ENCODE measurements around the gene CD48.

Gene CD48

GRCh38 chr1:160671603-160672517 is 39.8 kb downstream of the CD48 start:
- 0 out of 2 replicates have a peak, but pooled peaks cover 4% of the 10 kb centered on the region for H3K36me3 ChIP-seq (ENCODE audit: control insufficient read depth, low read length)
- peaks cover 8% of the 10 kb centered on the region; the same call in 1 of the 2 replicates for H3F3A ChIP-seq (ENCODE audit: control insufficient read depth, insufficient read depth)
- peaks cover 51% of the 10 kb centered on the region for H3K4me1 ChIP-seq (ENCODE audit: control insufficient read depth, low read length)
- H3K9me2 ChIP-seq (replicated peaks; ENCODE audit: control insufficient read depth, low read length): no peaks in the 10 kb centered on the region
- H3K9me3 ChIP-seq (ENCODE audit: control insufficient read depth, insufficient read depth, low read length): peaks cover 8% of the 10 kb centered on the region; the same call in 1 of the 2 replicates
- H3K27me3 ChIP-seq (ENCODE audit: control insufficient read depth, low read length): no peaks in the 10 kb centered on the region; the same call in 1 of the 2 replicates
- no peaks in the 10 kb centered on the region for H4K20me1 ChIP-seq (ENCODE audit: control insufficient read depth, insufficient read depth, low read depth, low read length)
- no peak overlapping the region for H3K27ac ChIP-seq (ENCODE audit: low read depth, low read length)
- peak overlapping the region; percentile 54 for H3K4me3 ChIP-seq (ENCODE audit: low read length)
- H3K4me2 ChIP-seq (ENCODE audit: low read length): peak overlapping the region; percentile 71
- H3K79me2 ChIP-seq (ENCODE audit: control insufficient read depth, low read length): no peaks in the 10 kb centered on the region
- no peak for TF ChIP-seq CTCF (IDR thresholded peaks at IDR 0.05; ENCODE audit: low read depth, low read length, poor library complexity, severe bottlenecking)
- TF ChIP-seq EZH2phosphoT487 (IDR thresholded peaks at IDR 0.05; ENCODE audit: borderline replicate concordance, low read length): no peak

- H3K4me1 ChIP-seq (ENCODE audit: control insufficient read depth, low read length): peaks cover 57% of the 10 kb centered on the region
- H3K27me3 ChIP-seq (ENCODE audit: control insufficient read depth, low read length): no peaks in the 10 kb centered on the region; the same call in 1 of the 2 replicates
- H3K4me3 ChIP-seq (ENCODE audit: low read length): no peak overlapping the region
- no peaks in the 10 kb centered on the region for H3K79me2 ChIP-seq (ENCODE audit: control insufficient read depth, low read length)
- no peak overlapping the region for H3K4me2 ChIP-seq (ENCODE audit: low read length)
- no peak overlapping the region for H3K27ac ChIP-seq (ENCODE audit: low read depth, low read length)
- no peaks in the 10 kb centered on the region for H3K9me2 ChIP-seq (replicated peaks; ENCODE audit: control insufficient read depth, low read length)
- TF ChIP-seq CTCF (IDR thresholded peaks at IDR 0.05; ENCODE audit: low read depth, low read length, poor library complexity, severe bottlenecking): no peak
- no peak for TF ChIP-seq EZH2phosphoT487 (IDR thresholded peaks at IDR 0.05; ENCODE audit: borderline replicate concordance, low read length)
- no peaks in the 10 kb centered on the region for H4K20me1 ChIP-seq (ENCODE audit: control insufficient read depth, insufficient read depth, low read depth, low read length)
- peaks cover 8% of the 10 kb centered on the region; the same call in 1 of the 2 replicates for H3K9me3 ChIP-seq (ENCODE audit: control insufficient read depth, insufficient read depth, low read length)
- 0 out of 2 replicates have a peak, but pooled peaks cover 4% of the 10 kb centered on the region for H3K36me3 ChIP-seq (ENCODE audit: control insufficient read depth, low read length)
- peaks cover 8% of the 10 kb centered on the region; the same call in 1 of the 2 replicates for H3F3A ChIP-seq (ENCODE audit: control insufficient read depth, insufficient read depth)
These were observed 40.9 kb downstream of the CD48 start for GRCh38 chr1:160670701-160671100.

- Histone ChIP-seq H3K79me2 (ENCODE audit: control insufficient read depth, low read length) (no peaks in the 10 kb centered on the region), H3K27ac (ENCODE audit: low read depth, low read length) (no peak overlapping the region), H3K4me2 (ENCODE audit: low read length) (no peak overlapping the region), H3K4me1 (ENCODE audit: control insufficient read depth, low read length) (peaks cover 57% of the 10 kb centered on the region), H3K9me3 (ENCODE audit: control insufficient read depth, insufficient read depth, low read length) (peaks cover 8% of the 10 kb centered on the region; the same call in 1 of the 2 replicates), H3K36me3 (ENCODE audit: control insufficient read depth, low read length) (0 out of 2 replicates have a peak, but pooled peaks cover 4% of the 10 kb centered on the region), H3F3A (ENCODE audit: control insufficient read depth, insufficient read depth) (peaks cover 8% of the 10 kb centered on the region; the same call in 1 of the 2 replicates), H3K27me3 (ENCODE audit: control insufficient read depth, low read length) (no peaks in the 10 kb centered on the region; the same call in 1 of the 2 replicates), H3K9me2 (replicated peaks; ENCODE audit: control insufficient read depth, low read length) (no peaks in the 10 kb centered on the region), H3K4me3 (ENCODE audit: low read length) (no peak overlapping the region), H4K20me1 (ENCODE audit: control insufficient read depth, insufficient read depth, low read depth, low read length) (no peaks in the 10 kb centered on the region)
- TF ChIP-seq EZH2phosphoT487 (IDR thresholded peaks at IDR 0.05; ENCODE audit: borderline replicate concordance, low read length) (no peak), CTCF (IDR thresholded peaks at IDR 0.05; ENCODE audit: low read depth, low read length, poor library complexity, severe bottlenecking) (no peak)
These were observed 41.8 kb downstream of the CD48 start for GRCh38 chr1:160669802-160670201.

All from DOHH2 (cell line).